ENCODE results near the gene SEC24D.
A peak's percentile ranks its signal among the peaks of the same experiment; 100 is the strongest.

The SEC24D gene

GRCh38 chr4:118850488-118851173, 14.7 kb upstream of the SEC24D start:
- Mint-ChIP-seq H3K9me3 (no peaks in the 10 kb centered on the region), H3K27ac (peak overlapping the region; percentile 91)

GRCh38 chr4:118849867-118850487, 14.1 kb upstream of the SEC24D start:
- H3K36me3 Mint-ChIP-seq: peaks cover 8% of the 10 kb centered on the region
- H3K4me3 Mint-ChIP-seq: peak overlapping the region; percentile 91
- peaks cover 8% of the 10 kb centered on the region for H3K27me3 Mint-ChIP-seq
- peaks cover 21% of the 10 kb centered on the region for H3K4me1 Mint-ChIP-seq
- no peak for ATAC-seq
- peak overlapping the region; percentile 91 for H3K27ac Mint-ChIP-seq
- H3K9me3 Mint-ChIP-seq: no peaks in the 10 kb centered on the region

More at GRCh38 chr4:118850488-118851173, 14.7 kb upstream of the SEC24D start:
- Mint-ChIP-seq H3K4me3 (peak overlapping the region; percentile 91), H3K4me1 (peaks cover 21% of the 10 kb centered on the region), H3K36me3 (peaks cover 8% of the 10 kb centered on the region), H3K27me3 (peaks cover 8% of the 10 kb centered on the region)
- ATAC-seq: peak; percentile 66

DNA sequence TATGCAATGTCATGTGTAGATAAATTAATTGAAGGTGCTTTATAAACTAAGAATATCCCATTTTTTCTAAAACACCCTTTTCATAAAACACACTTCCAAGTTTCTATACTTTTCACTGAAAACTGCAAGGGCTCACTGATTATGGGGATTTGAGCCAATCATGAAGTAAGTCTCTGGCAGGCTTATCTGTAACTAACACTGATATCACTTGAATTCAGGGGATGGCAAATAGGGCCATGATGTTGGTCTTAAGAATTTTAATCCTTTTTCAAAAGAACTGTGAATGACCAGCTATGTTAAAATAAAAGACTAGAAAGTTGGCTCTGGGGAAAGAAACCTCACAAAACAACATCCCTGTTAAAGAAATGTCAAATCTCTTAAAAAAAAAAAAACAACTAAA, 13.0 kb upstream of the SEC24D start:
- no peak overlapping the region for H3K4me3 Mint-ChIP-seq
- no peaks in the 10 kb centered on the region for H3K9me3 Mint-ChIP-seq
- peaks cover 21% of the 10 kb centered on the region for H3K4me1 Mint-ChIP-seq
- ATAC-seq: no peak
- peaks cover 8% of the 10 kb centered on the region for H3K36me3 Mint-ChIP-seq
- no peak overlapping the region for H3K27ac Mint-ChIP-seq
- H3K27me3 Mint-ChIP-seq: peaks cover 8% of the 10 kb centered on the region

DNA sequence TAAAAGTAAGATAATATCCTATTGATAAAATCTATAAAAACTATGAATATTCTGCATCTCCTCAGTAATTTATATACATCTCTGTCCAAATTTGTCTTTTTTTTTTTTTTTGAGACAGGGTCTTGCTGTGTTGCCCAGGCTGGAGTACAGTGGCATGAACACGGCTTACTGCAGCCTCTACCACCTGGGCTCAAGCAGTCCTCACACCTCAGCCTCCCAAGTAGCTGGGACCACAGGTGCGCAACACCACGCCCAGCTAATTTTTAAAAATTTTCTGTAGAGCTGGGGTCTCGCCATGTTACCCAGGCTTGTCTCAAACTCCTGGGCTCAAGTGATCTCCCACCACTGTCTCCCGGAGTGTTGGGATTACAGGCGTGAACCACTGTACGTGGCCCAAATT, 12.3 kb upstream of the SEC24D start:
- H3K27me3 Mint-ChIP-seq: peaks cover 8% of the 10 kb centered on the region
- H3K27ac Mint-ChIP-seq: no peak overlapping the region
- ATAC-seq: no peak
- H3K36me3 Mint-ChIP-seq: peaks cover 8% of the 10 kb centered on the region
- peaks cover 21% of the 10 kb centered on the region for H3K4me1 Mint-ChIP-seq
- no peak overlapping the region for H3K4me3 Mint-ChIP-seq
- H3K9me3 Mint-ChIP-seq: no peaks in the 10 kb centered on the region

- no peak for ATAC-seq
- peaks cover 8% of the 10 kb centered on the region for H3K27me3 Mint-ChIP-seq
- peaks cover 8% of the 10 kb centered on the region for H3K36me3 Mint-ChIP-seq
- no peaks in the 10 kb centered on the region for H3K9me3 Mint-ChIP-seq
- no peak overlapping the region for H3K27ac Mint-ChIP-seq
- H3K4me1 Mint-ChIP-seq: peaks cover 16% of the 10 kb centered on the region
- H3K4me3 Mint-ChIP-seq: no peak overlapping the region
These were observed 11.1 kb upstream of the SEC24D start for GRCh38 chr4:118846979-118847378.

- H3K36me3 Mint-ChIP-seq: peaks cover 6% of the 10 kb centered on the region
- no peak overlapping the region for H3K4me3 Mint-ChIP-seq
- H3K4me1 Mint-ChIP-seq: peaks cover 9% of the 10 kb centered on the region
- H3K27me3 Mint-ChIP-seq: peaks cover 8% of the 10 kb centered on the region
- no peaks in the 10 kb centered on the region for H3K9me3 Mint-ChIP-seq
- ATAC-seq: no peak
- H3K27ac Mint-ChIP-seq: no peak overlapping the region
These were observed 9.7 kb upstream of the SEC24D start for GRCh38 chr4:118845552-118846050.

DNA sequence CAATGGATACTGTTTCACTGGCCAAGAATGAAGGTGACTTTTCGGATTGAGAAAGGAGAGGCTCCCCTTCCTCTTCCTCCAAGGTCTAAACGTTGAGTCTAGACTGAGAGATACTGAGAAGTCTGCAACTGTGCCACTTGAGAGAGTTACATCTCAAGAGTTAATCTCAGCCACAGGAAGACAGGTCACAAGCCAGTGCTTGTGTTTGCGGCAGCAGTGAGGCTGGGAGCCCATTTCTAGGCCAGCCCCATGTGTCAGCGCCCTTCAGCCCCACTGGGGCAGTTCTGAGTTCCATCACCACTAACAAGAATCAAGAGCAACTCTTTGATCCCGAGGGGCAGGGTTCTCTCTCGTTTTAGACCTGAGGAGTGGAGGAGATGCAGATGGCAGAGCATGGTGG, 7.3 kb upstream of the SEC24D start:
- no peak for ATAC-seq
- Mint-ChIP-seq H3K4me3 (no peak overlapping the region), H3K27me3 (peaks cover 8% of the 10 kb centered on the region), H3K36me3 (no peaks in the 10 kb centered on the region), H3K4me1 (no peaks in the 10 kb centered on the region), H3K9me3 (no peaks in the 10 kb centered on the region), H3K27ac (no peak overlapping the region)

GRCh38 chr4:118842055-118842454, 6.1 kb upstream of the SEC24D start:
- H3K27me3 Mint-ChIP-seq: no peaks in the 10 kb centered on the region
- H3K4me3 Mint-ChIP-seq: no peak overlapping the region
- no peak for ATAC-seq
- no peaks in the 10 kb centered on the region for H3K36me3 Mint-ChIP-seq
- H3K9me3 Mint-ChIP-seq: no peaks in the 10 kb centered on the region
- H3K4me1 Mint-ChIP-seq: no peaks in the 10 kb centered on the region
- no peak overlapping the region for H3K27ac Mint-ChIP-seq

GRCh38 chr4:118839221-118839927, 3.4 kb upstream of the SEC24D start:
- H3K27ac Mint-ChIP-seq: no peak overlapping the region
- H3K27me3 Mint-ChIP-seq: no peaks in the 10 kb centered on the region
- peaks cover 6% of the 10 kb centered on the region for H3K4me1 Mint-ChIP-seq
- ATAC-seq: no peak
- H3K36me3 Mint-ChIP-seq: no peaks in the 10 kb centered on the region
- H3K9me3 Mint-ChIP-seq: no peaks in the 10 kb centered on the region
- H3K4me3 Mint-ChIP-seq: no peak overlapping the region

- H3K27ac Mint-ChIP-seq: no peak overlapping the region
- H3K27me3 Mint-ChIP-seq: no peaks in the 10 kb centered on the region
- ATAC-seq: no peak
- H3K36me3 Mint-ChIP-seq: peaks cover 4% of the 10 kb centered on the region
- no peaks in the 10 kb centered on the region for H3K9me3 Mint-ChIP-seq
- peaks cover 10% of the 10 kb centered on the region for H3K4me1 Mint-ChIP-seq
- H3K4me3 Mint-ChIP-seq: no peak overlapping the region
These were observed 1.2 kb upstream of the SEC24D start for GRCh38 chr4:118837121-118837507.

GRCh38 chr4:118836301-118837120, 585 bp upstream of the SEC24D start:
- ATAC-seq: peak; percentile 69
- Mint-ChIP-seq H3K4me1 (peaks cover 16% of the 10 kb centered on the region), H3K27ac (peak overlapping the region; percentile 90), H3K4me3 (peak overlapping the region; percentile 98), H3K27me3 (no peaks in the 10 kb centered on the region), H3K9me3 (no peaks in the 10 kb centered on the region), H3K36me3 (peaks cover 10% of the 10 kb centered on the region)

DNA sequence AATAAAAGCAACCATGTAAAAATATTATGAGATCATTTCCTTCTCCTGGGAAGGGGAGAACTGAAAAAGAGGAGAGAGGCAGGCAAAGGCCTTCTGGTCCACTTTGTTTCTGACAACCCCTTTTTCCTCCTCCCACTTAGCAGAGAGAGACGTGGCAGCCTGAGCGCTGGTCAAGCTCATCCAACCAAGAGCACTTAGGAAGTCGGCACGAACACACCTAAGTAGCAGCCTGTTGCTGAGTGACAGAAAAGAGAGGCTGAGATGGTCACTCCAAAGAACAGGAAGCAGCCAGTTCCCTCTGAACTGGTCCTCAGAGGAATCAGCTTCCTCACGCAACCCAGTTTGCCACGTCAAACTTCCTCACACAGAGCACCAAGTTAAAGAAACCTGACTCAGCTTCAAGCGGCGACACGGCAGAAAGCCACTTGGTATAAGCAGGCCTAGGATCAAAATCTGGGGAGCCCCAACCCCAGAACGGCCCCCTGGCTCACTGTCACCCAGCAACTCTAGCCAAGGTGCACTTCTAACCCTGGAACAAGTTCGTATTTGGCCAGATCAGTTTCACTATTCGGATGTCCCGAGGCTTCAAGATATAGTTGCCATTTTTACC, 861 bp downstream of the SEC24D start:
- Mint-ChIP-seq H3K27ac (peak overlapping the region; percentile 90), H3K27me3 (no peaks in the 10 kb centered on the region), H3K36me3 (peaks cover 19% of the 10 kb centered on the region), H3K9me3 (no peaks in the 10 kb centered on the region), H3K4me3 (peak overlapping the region; percentile 98), H3K4me1 (peaks cover 17% of the 10 kb centered on the region)
- ATAC-seq: peak; percentile 63

- Mint-ChIP-seq H3K9me3 (no peaks in the 10 kb centered on the region), H3K4me1 (peaks cover 17% of the 10 kb centered on the region), H3K36me3 (peaks cover 26% of the 10 kb centered on the region), H3K27ac (no peak overlapping the region), H3K27me3 (no peaks in the 10 kb centered on the region), H3K4me3 (no peak overlapping the region)
- no peak for ATAC-seq
These were observed 1.9 kb downstream of the SEC24D start for GRCh38 chr4:118834070-118834469.

GRCh38 chr4:118833192-118833820, 2.6 kb downstream of the SEC24D start:
- Mint-ChIP-seq H3K4me3 (no peak overlapping the region), H3K36me3 (peaks cover 33% of the 10 kb centered on the region), H3K27ac (no peak overlapping the region), H3K9me3 (no peaks in the 10 kb centered on the region), H3K27me3 (no peaks in the 10 kb centered on the region), H3K4me1 (peaks cover 23% of the 10 kb centered on the region)
- no peak for ATAC-seq
